GM10266 (cell line): ENCODE results near the gene L3MBTL3.

ENCODE experiments used
- DNase-seq: peaks from one replicate; pipeline ENCODE4 v3.0.0; 2012; ENCODE audit errors: extremely low spot score
- CTCF ChIP-seq: IDR thresholded peaks from 2 replicates; pipeline ENCODE4 v1.5.1; 2012; ENCODE audit warnings: mild to moderate bottlenecking, low read depth; ENCODE audit not compliant: control insufficient read depth, insufficient read depth; ENCODE audit errors: missing control alignments

Gene L3MBTL3

DNA sequence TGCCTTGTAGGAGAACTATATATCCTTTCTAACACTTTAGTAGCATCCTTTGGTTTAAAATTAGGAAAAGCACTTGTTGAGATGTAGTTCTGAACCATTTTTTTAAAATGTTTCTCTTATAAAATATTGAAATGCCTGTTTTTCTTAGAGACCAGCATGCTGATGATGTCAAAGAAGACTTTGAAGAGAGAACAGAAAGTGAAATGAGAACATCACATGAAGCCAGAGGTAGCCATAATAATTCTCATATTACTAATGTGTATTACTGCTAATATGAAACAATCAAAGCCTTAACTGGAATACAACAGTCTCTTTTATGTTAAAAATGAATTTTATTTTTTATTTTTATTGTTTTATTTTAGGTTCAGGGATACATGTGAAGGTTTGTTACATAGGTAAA is 102.3 kb downstream of the L3MBTL3 start:
- no peak for TF ChIP-seq CTCF
- no peak for DNase-seq

DNA sequence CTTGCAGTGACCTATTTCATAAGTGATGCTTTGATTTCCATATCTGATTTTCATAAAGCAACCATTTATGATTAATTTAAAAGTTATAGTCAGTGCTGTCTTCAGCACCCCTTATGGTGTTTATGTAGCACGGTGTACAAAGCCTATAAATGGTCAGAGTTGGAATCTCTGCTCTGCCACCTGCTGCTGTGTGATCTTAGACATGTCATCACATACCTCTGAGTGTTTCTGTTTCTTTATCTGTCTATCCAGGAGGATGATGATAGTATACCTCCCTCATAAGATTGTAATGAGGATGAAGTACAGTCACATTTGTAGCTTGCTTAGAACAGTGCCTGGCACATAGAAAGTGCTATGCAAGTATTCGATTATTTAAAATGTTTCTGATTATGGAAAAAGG is 103.9 kb downstream of the L3MBTL3 start:
- no peak for DNase-seq
- TF ChIP-seq CTCF: no peak

DNA sequence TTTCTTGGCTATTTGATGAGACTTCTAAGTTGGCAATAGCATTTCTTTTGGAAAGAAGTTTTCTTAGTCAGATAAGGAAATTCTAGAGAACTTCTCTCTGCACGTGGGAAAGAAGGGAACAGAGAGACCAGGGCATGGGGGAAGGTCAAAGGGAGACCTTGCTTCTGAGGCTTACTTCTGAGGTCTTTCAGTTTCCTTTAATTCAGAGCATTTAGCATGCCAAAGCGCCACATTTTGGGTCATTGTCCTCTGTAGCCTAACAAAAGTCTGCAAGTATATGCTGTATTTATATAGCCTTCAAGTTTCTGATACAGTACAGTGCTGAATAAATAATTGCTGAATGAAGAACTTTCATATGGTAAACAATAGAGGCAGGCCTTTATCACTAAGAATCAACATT is 108.8 kb downstream of the L3MBTL3 start:
- no peak for TF ChIP-seq CTCF
- no peak for DNase-seq

GRCh38 chr6:130128326-130128725 is 109.9 kb downstream of the L3MBTL3 start:
- TF ChIP-seq CTCF: no peak
- no peak for DNase-seq

DNA sequence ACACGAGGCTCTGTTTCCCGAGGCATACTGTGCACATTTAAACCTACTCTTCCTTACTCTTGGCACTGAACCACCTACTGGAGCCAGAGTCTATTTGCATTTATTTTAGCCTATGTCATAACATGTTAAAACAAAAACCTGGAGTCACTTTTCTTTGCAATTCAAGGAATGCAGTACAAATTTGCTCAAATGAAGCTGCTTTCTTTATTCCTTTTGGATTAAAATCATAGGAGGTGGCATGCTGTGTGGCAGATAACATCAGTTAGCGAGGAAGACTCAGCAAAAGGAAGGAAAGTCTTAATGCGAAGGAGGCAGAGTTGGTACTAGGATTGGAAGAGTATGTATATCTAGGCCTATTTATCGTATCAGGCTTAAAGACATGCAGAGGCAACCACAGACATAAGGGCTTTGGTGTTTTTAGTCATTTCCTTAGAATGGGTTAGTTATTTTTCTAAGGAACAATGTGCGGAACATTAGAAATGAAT is 111.4 kb downstream of the L3MBTL3 start:
- DNase-seq: no peak
- TF ChIP-seq CTCF: no peak

GRCh38 chr6:130132286-130132701 is 113.9 kb downstream of the L3MBTL3 start:
- TF ChIP-seq CTCF: no peak
- DNase-seq: peak; percentile 31

GRCh38 chr6:130134582-130134981 is 116.2 kb downstream of the L3MBTL3 start:
- no peak for DNase-seq
- no peak for TF ChIP-seq CTCF
